Measurements from ENCODE around the gene ILDR2.

DNA sequence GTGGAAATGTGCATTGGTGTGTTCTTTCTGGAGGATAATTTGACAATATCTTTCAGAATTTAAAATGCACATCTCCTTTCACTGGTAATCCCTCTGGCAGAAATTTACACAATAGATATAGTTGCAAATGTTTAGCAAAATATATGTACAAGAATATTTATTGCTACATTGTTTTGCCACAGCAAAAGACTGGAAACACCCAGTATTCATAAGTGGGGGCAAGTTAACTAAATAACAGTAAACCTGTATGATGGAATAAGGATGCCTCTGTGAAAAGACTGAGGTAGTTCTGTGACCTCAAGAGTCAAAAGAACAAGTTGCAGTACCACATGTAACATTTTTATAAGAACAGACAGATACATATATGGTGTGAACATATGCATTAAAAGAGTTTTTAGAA, 85.6 kb downstream of the ILDR2 start:
- no peak for TF ChIP-seq EZH2 (IDR thresholded peaks at IDR 0.05; ENCODE audit: insufficient read depth, low read length)
- TF ChIP-seq, protein P1, sequence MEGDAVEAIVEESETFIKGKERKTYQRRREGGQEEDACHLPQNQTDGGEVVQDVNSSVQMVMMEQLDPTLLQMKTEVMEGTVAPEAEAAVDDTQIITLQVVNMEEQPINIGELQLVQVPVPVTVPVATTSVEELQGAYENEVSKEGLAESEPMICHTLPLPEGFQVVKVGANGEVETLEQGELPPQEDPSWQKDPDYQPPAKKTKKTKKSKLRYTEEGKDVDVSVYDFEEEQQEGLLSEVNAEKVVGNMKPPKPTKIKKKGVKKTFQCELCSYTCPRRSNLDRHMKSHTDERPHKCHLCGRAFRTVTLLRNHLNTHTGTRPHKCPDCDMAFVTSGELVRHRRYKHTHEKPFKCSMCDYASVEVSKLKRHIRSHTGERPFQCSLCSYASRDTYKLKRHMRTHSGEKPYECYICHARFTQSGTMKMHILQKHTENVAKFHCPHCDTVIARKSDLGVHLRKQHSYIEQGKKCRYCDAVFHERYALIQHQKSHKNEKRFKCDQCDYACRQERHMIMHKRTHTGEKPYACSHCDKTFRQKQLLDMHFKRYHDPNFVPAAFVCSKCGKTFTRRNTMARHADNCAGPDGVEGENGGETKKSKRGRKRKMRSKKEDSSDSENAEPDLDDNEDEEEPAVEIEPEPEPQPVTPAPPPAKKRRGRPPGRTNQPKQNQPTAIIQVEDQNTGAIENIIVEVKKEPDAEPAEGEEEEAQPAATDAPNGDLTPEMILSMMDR (IDR thresholded peaks at IDR 0.05; ENCODE audit: insufficient read depth, low read depth, low read length), result no peak
